Activated CD4-positive, alpha-beta T cell treated with anti-CD3 and anti-CD28 coated beads for 36 hours (primary cell): ENCODE results near the gene SRRM2. TPM values are rescaled to one million over a fixed set of nuclear protein-coding genes. Genes with fewer than 3 reads are reported as not detected.

Source experiments
- ATAC-seq: fragments of 200-7000 bp; cut with Tn5 transposase; one replicate; pipeline ENCODE4 v1.10.0; 2021; ENCODE audit warnings: mild to moderate bottlenecking, moderate library complexity
- CTCF ChIA-PET: fragments of 350-600 bp; sonication (Branson Sonifier 250); formaldehyde crosslinking; loops from one replicate; lab custom pipeline; 2021; ENCODE audit warnings: antibody characterized with exemption; lab: Charles Lee
- POLR2A ChIA-PET: fragments of 350-600 bp; sonication (Branson Sonifier 250); formaldehyde crosslinking; loops from one replicate; lab custom pipeline; 2021; ENCODE audit warnings: antibody characterized with exemption, inconsistent platforms; lab: Charles Lee
- DNase-seq: peaks from one replicate; pipeline ENCODE4 v3.0.0-alpha.2; 2020
- H3K27ac Mint-ChIP-seq: one replicate; pipeline ENCODE4 v1.8.0; 2021; ENCODE audit warnings: mixed read lengths
- H3K27me3 Mint-ChIP-seq: one replicate; pipeline ENCODE4 v1.8.0; 2021; ENCODE audit warnings: mixed read lengths
- H3K36me3 Mint-ChIP-seq: one replicate; pipeline ENCODE4 v1.8.0; 2021; ENCODE audit warnings: low read depth, mixed read lengths
- H3K4me1 Mint-ChIP-seq: one replicate; pipeline ENCODE4 v1.8.0; 2021; ENCODE audit warnings: mixed read lengths
- H3K4me3 Mint-ChIP-seq: one replicate; pipeline ENCODE4 v1.8.0; 2021; ENCODE audit warnings: mild to moderate bottlenecking, moderate library complexity, mixed read lengths
- H3K9me3 Mint-ChIP-seq: one replicate; pipeline ENCODE4 v1.8.0; 2021; ENCODE audit warnings: low read depth, mixed read lengths
- intact Hi-C, 2 experiments: fragments of 100-400 bp; cut with DNase I in 1 of 2; cut with micrococcal nuclease in 1 of 2; formaldehyde crosslinking; loops; one replicate each; pipeline versions ENCODE4 v1.14.2 to v1.15.1; 2022 to 2024; cut with DNase I, micrococcal nuclease
- total RNA-seq, 2 experiments: library from RNA; stranded (reverse); gene quantifications; one replicate each; pipeline ENCODE4 v1.2.3, GENCODE V29; 2021

SRRM2 gene
- total RNA-seq, 2 experiments from 2014 or later, result 517 to 598 TPM

DNA sequence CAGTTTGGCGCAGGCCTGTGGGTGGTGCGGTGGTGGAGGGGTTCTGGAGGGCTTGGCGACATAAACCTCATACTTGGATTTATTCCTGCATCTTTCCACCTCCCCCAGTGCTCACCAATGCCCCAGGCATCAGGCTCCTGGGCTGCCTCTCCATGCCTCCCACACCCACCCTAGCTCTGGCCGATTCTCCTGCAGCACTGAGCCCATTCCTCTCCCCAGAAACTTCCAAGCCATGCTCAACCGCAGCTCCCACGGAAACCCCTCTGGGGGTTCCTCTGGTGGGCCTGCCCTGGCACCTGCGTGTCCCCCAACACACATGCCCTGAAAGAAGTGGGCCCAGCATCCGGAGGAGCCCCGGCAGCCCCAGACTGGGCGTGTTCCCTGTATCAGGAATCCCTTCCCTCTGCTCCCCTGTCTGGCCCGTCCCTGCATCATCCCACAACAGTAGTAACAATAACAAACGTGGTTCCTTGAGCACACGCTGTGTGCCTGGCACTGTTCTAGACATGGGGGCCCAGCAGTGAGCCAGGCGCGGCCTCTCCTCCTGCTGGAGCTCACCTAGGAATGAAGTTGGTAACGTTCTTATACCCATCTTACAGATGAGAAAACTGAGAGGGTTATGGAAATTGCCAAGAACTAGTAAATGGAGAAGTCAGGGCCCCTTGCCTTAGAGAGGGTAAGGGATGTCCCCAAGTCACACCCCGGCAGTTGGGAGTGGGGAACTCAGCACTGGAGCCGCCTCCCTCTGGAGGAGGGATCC, 66.9 kb downstream of the SRRM2 start:
- DNase-seq (no peak), ATAC-seq (no peak)
- CTCF ChIA-PET, result no interaction called here
- H3K36me3 Mint-ChIP-seq, result no peaks in the 10 kb centered on the region
- no peak overlapping the region for H3K27ac Mint-ChIP-seq
- H3K4me1 Mint-ChIP-seq, result no peaks in the 10 kb centered on the region
- no peaks in the 10 kb centered on the region for H3K27me3 Mint-ChIP-seq
- no peak overlapping the region for H3K4me3 Mint-ChIP-seq
- POLR2A ChIA-PET, result no interaction called here
- intact Hi-C loops, result no loop called here
- H3K9me3 Mint-ChIP-seq, result no peaks in the 10 kb centered on the region

DNA sequence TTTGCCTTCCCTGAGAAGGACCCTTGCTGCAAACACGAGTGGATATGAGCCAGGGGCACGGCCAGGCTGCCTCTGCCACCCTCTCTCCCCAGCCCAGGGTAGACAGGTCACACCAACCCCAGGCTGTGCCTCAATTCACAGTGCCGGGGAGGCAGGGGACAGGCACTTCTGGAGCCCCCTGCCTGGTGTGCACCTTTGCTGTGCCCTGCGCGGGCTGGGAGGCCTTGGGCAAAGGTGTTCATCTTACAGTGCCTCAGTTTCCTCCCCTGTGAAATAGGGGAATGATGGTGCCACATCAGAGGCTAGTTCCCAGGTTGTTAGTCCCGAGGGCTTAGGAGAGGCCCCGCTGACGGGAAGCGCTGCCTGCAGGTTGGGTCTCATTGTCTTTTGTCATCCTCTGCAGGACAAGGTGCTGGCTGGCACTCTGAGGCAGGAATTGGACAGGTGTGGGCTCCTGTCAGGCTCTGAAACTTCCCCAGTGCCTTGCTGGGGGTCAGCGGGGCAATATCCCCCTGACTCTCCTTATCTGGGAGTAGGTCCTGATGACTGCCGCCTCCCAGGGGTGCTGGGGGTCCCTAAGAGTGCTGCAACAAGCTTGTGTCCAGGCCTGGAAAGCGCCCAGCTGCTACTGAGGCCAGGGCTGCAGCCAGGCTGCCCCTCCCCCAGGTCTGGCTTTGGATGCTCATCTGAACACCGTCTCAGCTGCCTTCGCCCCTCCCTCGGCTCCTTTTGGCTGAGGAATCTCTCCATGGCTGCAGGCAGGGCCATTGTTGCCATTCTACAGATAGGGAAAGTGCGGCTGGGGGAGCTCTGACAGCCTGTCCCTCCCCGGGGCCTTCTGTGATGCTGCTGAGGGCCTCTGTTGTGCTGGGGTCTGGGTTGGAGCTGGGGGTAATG, 67.7 kb downstream of the SRRM2 start:
- CTCF ChIA-PET, result no interaction called here
- ATAC-seq, result no peak
- H3K4me3 Mint-ChIP-seq, result no peak overlapping the region

More for the DNA sequence above, 67.7 kb downstream of the SRRM2 start:
- intact Hi-C loops, result no loop called here
- H3K9me3 Mint-ChIP-seq, result no peaks in the 10 kb centered on the region
- no peak for DNase-seq
- no peaks in the 10 kb centered on the region for H3K27me3 Mint-ChIP-seq
- POLR2A ChIA-PET, result no interaction called here
- H3K36me3 Mint-ChIP-seq, result no peaks in the 10 kb centered on the region
- H3K27ac Mint-ChIP-seq, result no peak overlapping the region
- H3K4me1 Mint-ChIP-seq, result no peaks in the 10 kb centered on the region

Other genes starting within 250 kb of the SRRM2 start
- 100 to 1,000 TPM in 1 of 2 experiments, 10 to 100 TPM in 1; 91.7 to 130 TPM for gene ATP6V0C, start 238.7 kb upstream of the SRRM2 start, total RNA-seq
- 10 to 100 TPM; 20.9 to 31.6 TPM for gene AMDHD2, start 232.3 kb upstream of the SRRM2 start, total RNA-seq
- gene CEMP1, start 221.2 kb upstream of the SRRM2 start, total RNA-seq, result not detected
- gene PDPK1, start 214.6 kb upstream of the SRRM2 start, total RNA-seq, result 10 to 100 TPM; 30.4 to 34.5 TPM
- gene KCTD5, start 70.1 kb upstream of the SRRM2 start, total RNA-seq, result 10 to 100 TPM; 24.0 to 26.2 TPM
- gene PRSS27, start 32.4 kb upstream of the SRRM2 start, total RNA-seq, result 1 to 10 TPM; 2.3 to 2.4 TPM
- gene ELOB, start 24.6 kb downstream of the SRRM2 start, total RNA-seq, result 100 to 1,000 TPM; 268 to 269 TPM
- gene PRSS33, start 34.9 kb downstream of the SRRM2 start, total RNA-seq, result not detected
- not detected for gene PRSS41, start 45.8 kb downstream of the SRRM2 start, total RNA-seq
- under 1 TPM; 0.69 to 0.71 TPM for gene PRSS21, start 64.6 kb downstream of the SRRM2 start, total RNA-seq
- gene ZG16B, start 77.7 kb downstream of the SRRM2 start, total RNA-seq, result 1 to 10 TPM in 1 of 2 experiments, under 1 TPM in 1; 0.65 to 1.2 TPM
- not detected for gene PRSS22, start 105.5 kb downstream of the SRRM2 start, total RNA-seq
- gene FLYWCH2, start 130.6 kb downstream of the SRRM2 start, total RNA-seq, result 10 to 100 TPM; 16.8 to 17.3 TPM
- gene FLYWCH1, start 159.3 kb downstream of the SRRM2 start, total RNA-seq, result 10 to 100 TPM; 26.6 to 37.9 TPM
- gene KREMEN2, start 211.6 kb downstream of the SRRM2 start, total RNA-seq, result not detected
- gene PAQR4, start 216.7 kb downstream of the SRRM2 start, total RNA-seq, result 10 to 100 TPM; 28.7 to 31.2 TPM
- 100 to 1,000 TPM; 101 to 117 TPM for gene PKMYT1, start 227.8 kb downstream of the SRRM2 start, total RNA-seq